Endothelial cell of umbilical vein (primary cell): ENCODE measurements around the gene CEP20. TPM values are rescaled to one million over a fixed set of nuclear protein-coding genes. Genes with fewer than 3 reads are reported as not detected.

Experiments used
- BruUV-seq: library from RNA; stranded (reverse); fragments of 400-500 nt; replicated peaks from 2 replicates; lab custom pipeline; 2021; lab: Mats Ljungman, UMichigan
- CTCF ChIA-PET: fragments of 300-600, 350-600 bp; sonication (Branson Sonifier 250); formaldehyde crosslinking; loops from one replicate; lab custom pipeline; 2021; ENCODE audit warnings: antibody characterized with exemption, inconsistent platforms; lab: Charles Lee
- POLR2A ChIA-PET: fragments of 300-600, 350-600 bp; sonication (Branson Sonifier 250); formaldehyde crosslinking; loops from one replicate; lab custom pipeline; 2021; ENCODE audit warnings: antibody characterized with exemption, inconsistent platforms; lab: Charles Lee
- DNase-seq: peaks from one replicate; pipeline ENCODE4 v3.0.0-alpha.2; 2011; ENCODE audit warnings: low read depth, low spot score
- FAIRE-seq: peaks from 2 replicates; lab custom pipeline; 2011; peaks lifted over from hg19 to GRCh38; lab: Jason Lieb, UNC
- H2AFZ ChIP-seq: 2 replicates; pipeline ENCODE4 v1.6.0; 2012; ENCODE audit warnings: low read depth, low read length, control low read depth, inconsistent platforms
- H3K27ac ChIP-seq: 2 replicates; pipeline ENCODE4 v1.5.1; 2011; ENCODE audit warnings: low read depth, mild to moderate bottlenecking, control low read depth, low read length, moderate library complexity; ENCODE audit not compliant: insufficient read depth
- H3K27me3 ChIP-seq, 2 experiments: 2 replicates each; pipeline versions ENCODE4 v1.6.0 to v1.6.1; 2011; ENCODE audit warnings: low read length in 2 of 2, mixed read lengths in 1 of 2; ENCODE audit not compliant: control insufficient read depth in 2 of 2, insufficient read depth in 2 of 2
- H3K36me3 ChIP-seq, 2 experiments: 2 replicates in 1 of 2; 3 replicates in 1 of 2; pipeline ENCODE4 v1.5.1; 2011; ENCODE audit warnings: low read length in 2 of 2, mild to moderate bottlenecking in 1 of 2, moderate library complexity in 1 of 2; ENCODE audit not compliant: control insufficient read depth in 2 of 2, insufficient read depth in 2 of 2; ENCODE audit errors: extremely low read depth in 1 of 2
- H3K4me1 ChIP-seq: 3 replicates; pipeline ENCODE4 v1.5.1; 2011; ENCODE audit warnings: mild to moderate bottlenecking, low read length; ENCODE audit not compliant: control insufficient read depth, insufficient read depth; ENCODE audit errors: extremely low read depth
- H3K4me2 ChIP-seq: 2 replicates; pipeline ENCODE4 v1.6.1; 2011; ENCODE audit warnings: low read length, control low read depth, mixed read lengths; ENCODE audit not compliant: insufficient read depth
- H3K4me3 ChIP-seq, 3 experiments: fragments of 200-600 bp in 1 of 3; sonication (generic), shearing (Covaris generic) in 1 of 3; replicated peaks in 1 of 3; 2 replicates each; pipeline ENCODE4 v1.5.1; 2011 to 2016; ENCODE audit warnings: control low read depth in 3 of 3, low read length in 3 of 3, mild to moderate bottlenecking in 2 of 3, inconsistent platforms in 1 of 3, low read depth in 1 of 3, moderate library complexity in 1 of 3; ENCODE audit not compliant: insufficient read depth in 1 of 3
- H3K79me2 ChIP-seq: 2 replicates; pipeline ENCODE4 v1.6.0; 2012; ENCODE audit warnings: low read length, inconsistent platforms; ENCODE audit not compliant: control insufficient read depth, insufficient read depth
- H3K9ac ChIP-seq: replicated peaks from 2 replicates; pipeline ENCODE3; 2011; ENCODE audit warnings: low read length, control low read depth; ENCODE audit not compliant: insufficient read depth; ENCODE audit errors: extremely low read depth
- H3K9me1 ChIP-seq: replicated peaks from 3 replicates; pipeline ENCODE4 v1.6.0; 2011; ENCODE audit warnings: mild to moderate bottlenecking, low read length; ENCODE audit not compliant: control insufficient read depth, insufficient read depth; ENCODE audit errors: extremely low read depth
- H3K9me3 ChIP-seq: replicated peaks from 2 replicates; pipeline ENCODE4 v1.5.1; 2012; ENCODE audit warnings: low read length, inconsistent platforms; ENCODE audit not compliant: control insufficient read depth, insufficient read depth
- H4K20me1 ChIP-seq: replicated peaks from 2 replicates; pipeline ENCODE3; 2011; ENCODE audit warnings: mild to moderate bottlenecking, low read length; ENCODE audit not compliant: control insufficient read depth, insufficient read depth; ENCODE audit errors: extremely low read depth
- CTCF ChIP-seq, 2 donors: IDR thresholded peaks; 1 replicate in 1 of 2; 2 replicates in 1 of 2; pipeline ENCODE4 v1.5.1; 2011; ENCODE audit warnings: low read length in 2 of 2, mild to moderate bottlenecking in 2 of 2, moderate library complexity in 2 of 2, control low read depth in 1 of 2, inconsistent platforms in 1 of 2, low read depth in 1 of 2; ENCODE audit not compliant: insufficient read depth in 1 of 2; ENCODE audit errors: extremely low read depth in 1 of 2
- EZH2 ChIP-seq: IDR thresholded peaks from 2 replicates; pipeline ENCODE4 v1.6.1; 2012; ENCODE audit warnings: borderline replicate concordance, low read depth, mild to moderate bottlenecking, moderate library complexity, low read length, inconsistent platforms; ENCODE audit not compliant: severe bottlenecking
- FOS ChIP-seq: IDR thresholded peaks from 2 replicates; pipeline ENCODE4 v1.6.1; 2011; ENCODE audit warnings: mild to moderate bottlenecking, low read length, moderate library complexity, borderline replicate concordance; ENCODE audit not compliant: insufficient read depth
- GATA2 ChIP-seq: IDR thresholded peaks from 2 replicates; pipeline ENCODE4 v1.7.0; 2011; ENCODE audit warnings: low read depth, mild to moderate bottlenecking, moderate library complexity, mixed read lengths, low read length; ENCODE audit not compliant: insufficient read length, insufficient read depth
- JUN ChIP-seq: IDR thresholded peaks from 2 replicates; pipeline ENCODE4 v1.6.1; 2011; ENCODE audit warnings: borderline replicate concordance, low read depth; ENCODE audit not compliant: insufficient read length, insufficient read depth
- MAX ChIP-seq: IDR thresholded peaks from 2 replicates; pipeline ENCODE4 v1.6.1; 2011; ENCODE audit not compliant: insufficient read depth, insufficient read length
- MYC ChIP-seq: IDR thresholded peaks from one replicate; pipeline ENCODE4 v1.6.1; 2011; ENCODE audit warnings: mild to moderate bottlenecking, low read depth, low read length
- POLR2AphosphoS5 ChIP-seq: IDR thresholded peaks from 2 replicates; pipeline ENCODE4 v1.6.1; 2012; ENCODE audit warnings: low read depth, mild to moderate bottlenecking, control low read depth, low read length, moderate library complexity; ENCODE audit not compliant: insufficient read depth
- dilution Hi-C: fragments of 300-500 bp; cut with MboI; formaldehyde crosslinking; loops from one replicate; pipeline ENCODE4 v1.15.0; 2019; ENCODE audit warnings: low sequenced_read_pairs; ENCODE audit not compliant: extremely low pct_ligation_motif_present
- intact Hi-C: fragments of 100-400 bp; cut with micrococcal nuclease; formaldehyde crosslinking; loops from one replicate; pipeline ENCODE4 v1.10.0; 2022
- polyA plus RNA-seq, 4 experiments: library from polyadenylated mRNA; depleted of rRNA in 3 of 4; stranded (reverse) in 3 of 4; unstranded in 1 of 4; fragments of >200 nt; gene quantifications; 2 replicates each; pipeline versions ENCODE4 v1.2.1 to v1.2.3, GENCODE V29; 2011 to 2012; ENCODE audit warnings: missing spikeins in 1 of 4
- total RNA-seq: library from RNA; stranded (reverse); gene quantifications from 2 replicates; pipeline ENCODE4 v1.2.3, GENCODE V29; 2021

Gene CEP20
- total and polyA plus RNA-seq, 2 donors (not counting 3 experiments of a cell fraction or from before 2014, with no cell fraction given), result 9.5 to 28.0 TPM

DNA sequence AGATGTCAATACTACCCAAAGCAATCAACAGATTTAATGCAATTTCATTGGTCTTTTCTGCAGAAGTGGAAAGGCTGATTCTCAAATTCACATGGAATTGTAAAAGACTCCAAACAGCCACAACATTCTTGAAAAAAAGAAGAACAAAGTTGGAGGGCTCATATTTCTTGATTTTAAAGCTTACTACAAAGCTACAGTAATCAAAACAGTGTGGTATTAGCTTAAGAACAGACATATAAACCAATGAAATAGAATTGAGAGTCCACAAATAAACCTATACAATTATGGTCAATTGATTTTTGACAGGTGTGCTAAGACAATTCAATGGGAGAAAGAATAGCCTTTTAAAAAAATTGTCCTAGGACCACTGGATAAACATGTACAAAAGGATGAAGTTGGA, 46.6 kb upstream of the CEP20 start:
- CTCF ChIA-PET, result interaction anchor here (1.9 kb wide), 1 partner anchor 10 kb away, joined by 4 read pairs; no protein-coding TSS in a partner anchor
- TF ChIP-seq MYC (no peak), JUN (no peak), CTCF (IDR thresholded peaks at IDR 0.05; ENCODE audit: extremely low read depth in 1 of 2, insufficient read depth in 1 of 2, low read depth in 1 of 2, low read length in 2 of 2) (no peak), POLR2AphosphoS5 (no peak), MAX (no peak), FOS (no peak), GATA2 (no peak), EZH2 (no peak)

More for the DNA sequence above, 46.6 kb upstream of the CEP20 start:
- Histone ChIP-seq H3K79me2 (no peaks in the 10 kb centered on the region), H3K27me3 (no peaks in the 10 kb centered on the region), H2AFZ (no peak overlapping the region), H3K4me2 (no peak overlapping the region), H4K20me1 (no peaks in the 10 kb centered on the region), H3K9me3 (no peaks in the 10 kb centered on the region), H3K9ac (no peak overlapping the region), H3K4me3 (no peak overlapping the region), H3K36me3 (no peaks in the 10 kb centered on the region), H3K9me1 (no peaks in the 10 kb centered on the region), H3K27ac (no peak overlapping the region), H3K4me1 (no peaks in the 10 kb centered on the region)
- dilution Hi-C loops, result no loop called here
- POLR2A ChIA-PET, result no interaction called here
- no TSS peak for BruUV-seq
- no peak for DNase-seq
- peak; percentile 42 for FAIRE-seq
- intact Hi-C loops, result no loop called here
